ENCODE data around the gene CRAMP1. TPM values are rescaled to one million over a fixed set of nuclear protein-coding genes. Genes with fewer than 3 reads are reported as not detected.

The CRAMP1 gene
- total and polyA plus RNA-seq, 10 donors = 3.0 to 32.4 (median 17.2) TPM

- 88 to 94% (median 91%) methylated on average over 16 of the region's 16 CpGs for WGBS, 5 donors
- DNase-seq = no peak
These were observed 46.9 kb upstream of the CRAMP1 start for GRCh38 chr16:1565083-1565805.

GRCh38 chr16:1567988-1568387, 44.2 kb upstream of the CRAMP1 start:
- Histone ChIP-seq H3K36me3 (peaks cover 0 to 15% (median 0%) of the 10 kb centered on the region in 6 donors), H3K9me3 (no peaks in the 10 kb centered on the region), H3K27ac (no peak overlapping the region), H3K4me1 (no peaks in the 10 kb centered on the region), H3K27me3 (replicated peaks in 1 of 7) (no peaks in the 10 kb centered on the region), H3K4me3 (no peak overlapping the region)
- TF ChIP-seq POLR2A (IDR thresholded peaks at IDR 0.05) = no peak
- no peak for TF ChIP-seq CTCF (IDR thresholded peaks at IDR 0.05 in 8 of 11, conservative IDR thresholded peaks at IDR 0.05 in 3 of 11)
- TF ChIP-seq POLR2AphosphoS5 (IDR thresholded peaks at IDR 0.05) = no peak
- 91 to 95% (median 93%) methylated on average over 13 of the region's 13 CpGs for WGBS, 5 donors
- no peak for DNase-seq
- intact Hi-C loops (cut with DNase I; ENCODE audit: low total_unique reads) = no loop called here

More at GRCh38 chr16:1565083-1565805, 46.9 kb upstream of the CRAMP1 start:
- TF ChIP-seq POLR2A (IDR thresholded peaks at IDR 0.05) (no peak), CTCF (IDR thresholded peaks at IDR 0.05 in 8 of 11, conservative IDR thresholded peaks at IDR 0.05 in 3 of 11) (no peak), POLR2AphosphoS5 (IDR thresholded peaks at IDR 0.05) (no peak)
- H3K4me3 ChIP-seq = no peak overlapping the region
- no peaks in the 10 kb centered on the region for H3K4me1 ChIP-seq
- H3K9me3 ChIP-seq = no peaks in the 10 kb centered on the region
- H3K36me3 ChIP-seq = peaks cover 0 to 28% (median 3%) of the 10 kb centered on the region in 6 donors
- H3K27ac ChIP-seq = no peak overlapping the region
- H3K27me3 ChIP-seq (replicated peaks in 1 of 7) = no peaks in the 10 kb centered on the region
- intact Hi-C loops (cut with DNase I; ENCODE audit: low total_unique reads) = no loop called here

- peaks cover 0 to 14% (median 0%) of the 10 kb centered on the region in 6 donors for H3K36me3 ChIP-seq
- H3K27ac ChIP-seq = no peak overlapping the region
- no peaks in the 10 kb centered on the region for H3K9me3 ChIP-seq
- no peak for TF ChIP-seq POLR2A (IDR thresholded peaks at IDR 0.05)
- TF ChIP-seq CTCF (IDR thresholded peaks at IDR 0.05 in 8 of 11, conservative IDR thresholded peaks at IDR 0.05 in 3 of 11) = no peak
- TF ChIP-seq POLR2AphosphoS5 (IDR thresholded peaks at IDR 0.05) = no peak
- no peak overlapping the region for H3K4me3 ChIP-seq
- H3K4me1 ChIP-seq = no peaks in the 10 kb centered on the region
- no peaks in the 10 kb centered on the region for H3K27me3 ChIP-seq (replicated peaks in 1 of 7)
- intact Hi-C loops (cut with DNase I; ENCODE audit: low total_unique reads) = no loop called here
- 80 to 93% (median 89%) methylated on average over 7 of the region's 7 CpGs for WGBS, 5 donors
- DNase-seq = no peak
These were observed 41.0 kb upstream of the CRAMP1 start for GRCh38 chr16:1571012-1571671.

- TF ChIP-seq POLR2AphosphoS5 (IDR thresholded peaks at IDR 0.05) = no peak
- no peak for TF ChIP-seq POLR2A (IDR thresholded peaks at IDR 0.05)
- TF ChIP-seq CTCF (IDR thresholded peaks at IDR 0.05 in 8 of 11, conservative IDR thresholded peaks at IDR 0.05 in 3 of 11) = no peak
- no peaks in the 10 kb centered on the region for H3K27me3 ChIP-seq (replicated peaks in 1 of 7)
- peaks cover 0 to 14% (median 0%) of the 10 kb centered on the region in 6 donors for H3K36me3 ChIP-seq
- intact Hi-C loops (cut with DNase I; ENCODE audit: low total_unique reads) = no loop called here
- H3K4me1 ChIP-seq = no peaks in the 10 kb centered on the region
- no peaks in the 10 kb centered on the region for H3K9me3 ChIP-seq
- H3K27ac ChIP-seq = no peak overlapping the region
- WGBS, 5 donors = 64 to 93% (median 81%) methylated on average over 7 of the region's 7 CpGs
- DNase-seq = no peak
- H3K4me3 ChIP-seq = no peak overlapping the region
These were observed 39.5 kb upstream of the CRAMP1 start for GRCh38 chr16:1572673-1573072.
